Measurements from ENCODE around the gene SPEN. TPM values are rescaled to one million over a fixed set of nuclear protein-coding genes. Genes with fewer than 3 reads are reported as not detected.

Gene SPEN
- total and polyA plus RNA-seq, 2 of the 13 experiments (the other 11 are each of a cell fraction or from before 2014, with no cell fraction given), result 4.8 to 14.0 TPM

DNA sequence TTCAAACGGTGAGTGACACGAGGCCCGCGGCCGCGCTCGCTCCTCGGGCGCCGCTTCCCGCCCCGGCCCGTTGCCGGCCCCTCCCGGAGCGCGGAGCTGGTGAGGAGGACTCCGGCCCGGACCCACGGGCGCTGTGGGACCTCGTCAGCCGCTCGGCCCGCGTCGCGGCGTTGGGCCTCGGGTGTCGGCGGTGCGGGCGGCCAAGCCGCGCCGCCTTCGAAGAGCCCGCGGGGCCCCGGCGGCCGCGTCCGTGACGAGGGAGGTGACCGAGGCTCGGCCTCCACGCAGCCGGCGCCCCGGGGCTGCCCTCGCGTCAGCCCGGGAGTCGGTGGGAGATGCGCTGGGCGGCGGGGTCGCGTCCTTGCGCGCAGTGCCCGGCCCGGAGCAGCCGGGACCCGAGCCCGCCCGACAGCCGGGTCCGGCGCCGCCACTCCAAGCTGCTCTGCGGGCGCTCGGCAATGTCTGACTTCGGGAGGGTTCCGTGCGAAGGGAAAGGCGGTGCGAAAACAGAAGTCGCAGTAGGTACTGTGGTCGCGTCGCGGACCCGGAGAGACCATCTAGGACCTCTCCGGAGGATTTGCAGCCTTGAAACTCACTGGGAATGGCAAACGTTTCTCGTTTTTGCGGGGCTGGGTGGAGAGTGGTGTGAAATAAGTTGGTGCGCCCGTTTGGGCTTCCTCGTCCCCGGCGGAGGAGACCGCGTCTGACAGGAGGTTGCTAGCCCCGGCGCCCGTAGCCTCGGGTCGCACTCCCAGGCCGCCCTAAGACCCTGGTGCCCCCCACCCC, 829 bp downstream of the SPEN start (continued):
- TF ChIP-seq ARID3A (IDR thresholded peaks at IDR 0.05; ENCODE audit: low read depth, low read length) (no peak), MLX (CRISPR knock-in tag; IDR thresholded peaks at IDR 0.05) (no peak), PHF8 (CRISPR knock-in tag; IDR thresholded peaks at IDR 0.05) (peak; percentile 8), KAT7 (CRISPR knock-in tag; IDR thresholded peaks at IDR 0.05; ENCODE audit: borderline replicate concordance) (no peak), ZNF24 (IDR thresholded peaks at IDR 0.05) (no peak), CSRNP2 (CRISPR knock-in tag; conservative IDR thresholded peaks at IDR 0.05; ENCODE audit: low read depth) (no peak), PBX3 (CRISPR knock-in tag; IDR thresholded peaks at IDR 0.05; ENCODE audit: borderline replicate concordance) (no peak), ZNF207 (IDR thresholded peaks at IDR 0.05; ENCODE audit: borderline replicate concordance) (no peak), ATM (IDR thresholded peaks at IDR 0.05; ENCODE audit: borderline replicate concordance) (no peak), FOXK1 (CRISPR knock-in tag; IDR thresholded peaks at IDR 0.05; ENCODE audit: borderline replicate concordance, low read depth) (no peak), ZNF18 (CRISPR knock-in tag; IDR thresholded peaks at IDR 0.05; ENCODE audit: insufficient replicate concordance) (peak; percentile 51)
- TF ChIP-seq, protein P1, sequence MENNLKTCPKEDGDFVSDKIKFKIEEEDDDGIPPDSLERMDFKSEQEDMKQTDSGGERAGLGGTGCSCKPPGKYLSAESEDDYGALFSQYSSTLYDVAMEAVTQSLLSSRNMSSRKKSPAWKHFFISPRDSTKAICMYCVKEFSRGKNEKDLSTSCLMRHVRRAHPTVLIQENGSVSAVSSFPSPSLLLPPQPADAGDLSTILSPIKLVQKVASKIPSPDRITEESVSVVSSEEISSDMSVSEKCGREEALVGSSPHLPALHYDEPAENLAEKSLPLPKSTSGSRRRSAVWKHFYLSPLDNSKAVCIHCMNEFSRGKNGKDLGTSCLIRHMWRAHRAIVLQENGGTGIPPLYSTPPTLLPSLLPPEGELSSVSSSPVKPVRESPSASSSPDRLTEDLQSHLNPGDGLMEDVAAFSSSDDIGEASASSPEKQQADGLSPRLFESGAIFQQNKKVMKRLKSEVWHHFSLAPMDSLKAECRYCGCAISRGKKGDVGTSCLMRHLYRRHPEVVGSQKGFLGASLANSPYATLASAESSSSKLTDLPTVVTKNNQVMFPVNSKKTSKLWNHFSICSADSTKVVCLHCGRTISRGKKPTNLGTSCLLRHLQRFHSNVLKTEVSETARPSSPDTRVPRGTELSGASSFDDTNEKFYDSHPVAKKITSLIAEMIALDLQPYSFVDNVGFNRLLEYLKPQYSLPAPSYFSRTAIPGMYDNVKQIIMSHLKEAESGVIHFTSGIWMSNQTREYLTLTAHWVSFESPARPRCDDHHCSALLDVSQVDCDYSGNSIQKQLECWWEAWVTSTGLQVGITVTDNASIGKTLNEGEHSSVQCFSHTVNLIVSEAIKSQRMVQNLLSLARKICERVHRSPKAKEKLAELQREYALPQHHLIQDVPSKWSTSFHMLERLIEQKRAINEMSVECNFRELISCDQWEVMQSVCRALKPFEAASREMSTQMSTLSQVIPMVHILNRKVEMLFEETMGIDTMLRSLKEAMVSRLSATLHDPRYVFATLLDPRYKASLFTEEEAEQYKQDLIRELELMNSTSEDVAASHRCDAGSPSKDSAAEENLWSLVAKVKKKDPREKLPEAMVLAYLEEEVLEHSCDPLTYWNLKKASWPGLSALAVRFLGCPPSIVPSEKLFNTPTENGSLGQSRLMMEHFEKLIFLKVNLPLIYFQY (CRISPR knock-in tag; IDR thresholded peaks at IDR 0.05; ENCODE audit: borderline replicate concordance), result no peak
- TF ChIP-seq, protein P2, sequence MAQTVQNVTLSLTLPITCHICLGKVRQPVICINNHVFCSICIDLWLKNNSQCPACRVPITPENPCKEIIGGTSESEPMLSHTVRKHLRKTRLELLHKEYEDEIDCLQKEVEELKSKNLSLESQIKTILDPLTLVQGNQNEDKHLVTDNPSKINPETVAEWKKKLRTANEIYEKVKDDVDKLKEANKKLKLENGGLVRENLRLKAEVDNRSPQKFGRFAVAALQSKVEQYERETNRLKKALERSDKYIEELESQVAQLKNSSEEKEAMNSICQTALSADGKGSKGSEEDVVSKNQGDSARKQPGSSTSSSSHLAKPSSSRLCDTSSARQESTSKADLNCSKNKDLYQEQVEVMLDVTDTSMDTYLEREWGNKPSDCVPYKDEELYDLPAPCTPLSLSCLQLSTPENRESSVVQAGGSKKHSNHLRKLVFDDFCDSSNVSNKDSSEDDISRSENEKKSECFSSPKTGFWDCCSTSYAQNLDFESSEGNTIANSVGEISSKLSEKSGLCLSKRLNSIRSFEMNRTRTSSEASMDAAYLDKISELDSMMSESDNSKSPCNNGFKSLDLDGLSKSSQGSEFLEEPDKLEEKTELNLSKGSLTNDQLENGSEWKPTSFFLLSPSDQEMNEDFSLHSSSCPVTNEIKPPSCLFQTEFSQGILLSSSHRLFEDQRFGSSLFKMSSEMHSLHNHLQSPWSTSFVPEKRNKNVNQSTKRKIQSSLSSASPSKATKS (CRISPR knock-in tag; IDR thresholded peaks at IDR 0.05), result no peak
